Heart right ventricle (tissue), 16 donors: ENCODE data around the gene RFC2. TPM values are rescaled to one million over a fixed set of nuclear protein-coding genes. Genes with fewer than 3 reads are reported as not detected.

ENCODE experiments used
- ATAC-seq, 8 donors: fragments of 200-7000 bp; cut with Tn5 transposase; one replicate each; pipeline ENCODE4 v1.9.1; 2020; ENCODE audit warnings: mild to moderate bottlenecking in 8 of 8, moderate library complexity in 8 of 8, moderate number of reproducible peaks in 1 of 8
- DNase-seq, 2 donors: peaks; one replicate each; pipeline ENCODE4 v3.0.0-alpha.2; 2020
- H3K27ac ChIP-seq, 10 donors: fragments of 200-600 bp; sonication (generic) in 2 of 10; one replicate each; pipeline versions ENCODE4 v1.5.0 to v1.8.0; 2020 to 2022; ENCODE audit warnings: mild to moderate bottlenecking in 3 of 10
- H3K27me3 ChIP-seq, 7 donors: fragments of 200-600 bp; one replicate each; pipeline ENCODE4 v1.8.0; 2021 to 2022; ENCODE audit warnings: mild to moderate bottlenecking in 2 of 7
- H3K36me3 ChIP-seq, 9 donors: fragments of 200-600 bp; sonication (generic) in 1 of 9; one replicate each; pipeline versions ENCODE4 v1.5.0 to v1.8.0; 2020 to 2022; ENCODE audit warnings: mild to moderate bottlenecking in 2 of 9
- H3K4me1 ChIP-seq, 9 donors: fragments of 200-600 bp; sonication (generic) in 1 of 9; one replicate each; pipeline versions ENCODE4 v1.5.0 to v1.8.0; 2020 to 2022; ENCODE audit warnings: mild to moderate bottlenecking in 4 of 9
- H3K4me3 ChIP-seq, 10 donors: fragments of 200-600 bp; sonication (generic) in 2 of 10; one replicate each; pipeline versions ENCODE4 v1.5.0 to v1.8.0; 2020 to 2022; ENCODE audit warnings: mild to moderate bottlenecking in 7 of 10, moderate library complexity in 2 of 10
- H3K9me3 ChIP-seq, 11 donors: fragments of 200-600 bp in 10 of 11; sonication (generic) in 2 of 11; one replicate each; pipeline versions ENCODE4 v1.5.0 to v1.8.0; 2013 to 2022; ENCODE audit warnings: mild to moderate bottlenecking in 2 of 11, control low read depth in 1 of 11, moderate library complexity in 1 of 11
- WGBS, 2 donors: extraction: QIAGEN DNeasy Blood & Tissue Kit; methylation state at CpG; one replicate each; pipeline ENCODE4 v1.1.7; 2013; ENCODE audit warnings: inconsistent platforms in 1 of 2; 5-methylcytosine and 5-hydroxymethylcytosine counted together
- intact Hi-C, 10 donors: fragments of 100-400 bp; cut with DNase I; formaldehyde crosslinking; loops; one replicate each; pipeline versions ENCODE4 v1.11.1 to v1.14.2; 2022
- polyA plus RNA-seq, 2 donors: library from polyadenylated mRNA; stranded (reverse); fragments of 200-250 nt; gene quantifications; one replicate each; pipeline ENCODE4 v1.2.3, GENCODE V29; 2013
- total RNA-seq, 10 donors: library from RNA; stranded (reverse); fragmentation: NEBNext Ultra II Directional in 3 of 10; extraction: Animal tissue kit (Norgen Biotek cat#: 25700) in 3 of 10; gene quantifications; one replicate each; pipeline versions ENCODE4 v1.2.1 to v1.2.4, GENCODE V29; 2021 to 2023
- TF ChIP-seq, protein P1 (sequence below), 9 donors: fragments of 200-600 bp; sonication (generic) in 2 of 9; IDR thresholded peaks; one replicate each; pipeline versions ENCODE4 v1.5.0 to v1.8.0; 2021 to 2022; ENCODE audit warnings: antibody characterized with exemption in 9 of 9, mild to moderate bottlenecking in 5 of 9, moderate library complexity in 1 of 9
- donor health status: Arrhythmogenic right ventricular cardiomyopathy.
- donor health status: ischemic (EF 13 %, LVEDD 7.1; RV severe dilation, severe dysfunction).
- donor health status: healthy with polysubstance abuse.
- donor health status: DM: no; HTN: yes; CAD: no.
- donor health status: DM: no; HTN: no; CAD: no.
- donor health status: ischemic (EF 25% LVEDD 6.9; RV normal size, moderate dysfunction).
- donor health status: ischemic (EF 25% LVEDD 5.7; RV mildly dilated, moderate dysfunction).
- donor health status: healthy.
- donor health status: DM: yes; HTN: yes; CAD: no.
- donor health status: Ischemic cardiomyopathy.
- donor health status: ischemic (EF 35%, LVEDD 5.7; RV mildly dilated, moderate dysfunction).
- donor health status: nonischemic (EF 11% LVEDD 7.7; RV severe dilation, severe dysfunction).
- donor health status: DM: yes; HTN: yes; CAD: no.
- donor health status: PGD.
- donor health status: ischemic (EF 29% LVEDD 5.4; RV normal size, mild dysfunction).
- donor health status: nonischemic (EF 23%, LVEDD 6.1; RV moderate dilation, normal function).

The RFC2 gene
- total and polyA plus RNA-seq, 12 donors: 7.0 to 18.5 (median 10.7) TPM

DNA sequence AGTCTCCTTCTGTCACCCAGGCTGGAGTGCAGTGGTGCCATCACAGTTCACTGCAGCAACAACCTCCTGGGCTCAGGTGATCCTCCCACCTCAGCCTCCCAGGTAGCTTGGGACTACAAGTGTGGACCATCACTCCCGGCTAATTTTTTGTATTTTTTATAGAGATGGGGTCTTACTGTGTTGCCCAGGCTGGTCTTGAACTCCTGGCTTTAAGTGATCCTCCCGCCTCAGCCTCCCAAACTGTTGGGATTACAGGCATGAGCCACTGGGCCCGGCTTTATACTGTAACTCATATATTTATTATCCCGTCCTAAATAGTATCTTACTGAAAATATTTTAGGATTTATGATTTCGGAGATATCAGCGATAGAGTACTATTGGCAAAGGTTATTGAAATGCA lies 69.2 kb downstream of the RFC2 start:
- Histone ChIP-seq H3K27ac (peak overlapping the region in 6 of 10 donors; percentile 7 to 54 (median 32)), H3K36me3 (peaks cover 0 to 59% (median 21%) of the 10 kb centered on the region in 9 donors), H3K4me1 (peaks cover 19 to 94% (median 84%) of the 10 kb centered on the region in 9 donors), H3K9me3 (no peaks in the 10 kb centered on the region), H3K27me3 (no peaks in the 10 kb centered on the region), H3K4me3 (no peak overlapping the region)
- intact Hi-C loops: loop anchor here in 2 of 10 donors (5.0 to 10.0 kb wide), 2 partner anchors 103 to 320 kb away; partner anchors contain the start of genes LIMK1 (in 1 of the 2) and TMEM270 (in 1 of the 2)
- TF ChIP-seq, protein P1, sequence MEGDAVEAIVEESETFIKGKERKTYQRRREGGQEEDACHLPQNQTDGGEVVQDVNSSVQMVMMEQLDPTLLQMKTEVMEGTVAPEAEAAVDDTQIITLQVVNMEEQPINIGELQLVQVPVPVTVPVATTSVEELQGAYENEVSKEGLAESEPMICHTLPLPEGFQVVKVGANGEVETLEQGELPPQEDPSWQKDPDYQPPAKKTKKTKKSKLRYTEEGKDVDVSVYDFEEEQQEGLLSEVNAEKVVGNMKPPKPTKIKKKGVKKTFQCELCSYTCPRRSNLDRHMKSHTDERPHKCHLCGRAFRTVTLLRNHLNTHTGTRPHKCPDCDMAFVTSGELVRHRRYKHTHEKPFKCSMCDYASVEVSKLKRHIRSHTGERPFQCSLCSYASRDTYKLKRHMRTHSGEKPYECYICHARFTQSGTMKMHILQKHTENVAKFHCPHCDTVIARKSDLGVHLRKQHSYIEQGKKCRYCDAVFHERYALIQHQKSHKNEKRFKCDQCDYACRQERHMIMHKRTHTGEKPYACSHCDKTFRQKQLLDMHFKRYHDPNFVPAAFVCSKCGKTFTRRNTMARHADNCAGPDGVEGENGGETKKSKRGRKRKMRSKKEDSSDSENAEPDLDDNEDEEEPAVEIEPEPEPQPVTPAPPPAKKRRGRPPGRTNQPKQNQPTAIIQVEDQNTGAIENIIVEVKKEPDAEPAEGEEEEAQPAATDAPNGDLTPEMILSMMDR (IDR thresholded peaks at IDR 0.05): no peak
- DNase-seq (no peak), ATAC-seq (no peak)
- 85 to 86% methylated on average over 6 of the region's 6 CpGs for WGBS, 2 donors

DNA sequence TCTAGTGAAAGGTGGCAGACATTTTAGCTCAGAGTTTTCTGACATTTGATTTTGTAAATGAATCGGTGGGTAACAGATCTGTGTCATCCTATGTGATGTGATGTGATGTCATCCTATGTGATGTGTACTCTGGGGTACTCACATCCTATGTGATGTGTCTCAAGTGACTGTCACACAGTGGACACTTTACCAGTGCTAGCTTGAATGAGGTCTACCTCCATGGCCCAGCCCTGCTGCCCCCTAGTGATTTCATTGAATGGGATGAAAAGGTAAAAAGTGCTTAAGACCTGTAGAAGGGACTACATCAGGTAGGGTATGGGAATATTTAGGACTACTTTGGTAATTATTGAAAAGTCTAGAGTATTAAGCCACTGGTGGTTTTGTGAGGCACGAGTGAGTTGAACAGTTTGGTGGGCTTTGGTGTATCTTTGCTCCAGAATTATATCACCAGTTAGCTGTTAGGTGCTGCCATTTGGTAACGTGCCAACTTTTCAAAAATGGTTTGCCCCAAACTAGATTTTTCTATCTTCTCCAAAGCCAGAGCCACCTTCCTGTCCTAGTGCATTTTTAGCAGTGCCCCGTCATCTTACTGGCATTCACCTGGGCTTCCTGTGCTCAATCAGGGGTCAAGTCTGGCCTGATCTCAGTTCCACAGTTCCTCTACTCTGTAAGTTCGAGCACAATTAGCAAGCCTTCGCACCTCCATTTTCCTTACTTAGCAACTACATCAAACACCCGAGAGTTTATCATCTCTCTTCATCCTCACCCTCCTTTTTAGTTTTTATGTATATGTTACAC lies 70.3 kb downstream of the RFC2 start:
- intact Hi-C loops: loop anchor here in 2 of 10 donors (5.0 to 10.0 kb wide), 2 partner anchors 97 to 319 kb away; partner anchors contain the start of gene TMEM270 (in 1 of the 2)
- 53 to 54% methylated on average over 7 of the region's 7 CpGs for WGBS, 2 donors
- H3K4me3 ChIP-seq: no peak overlapping the region
- no peaks in the 10 kb centered on the region for H3K27me3 ChIP-seq
- H3K9me3 ChIP-seq: no peaks in the 10 kb centered on the region
- DNase-seq: no peak
- H3K27ac ChIP-seq: peak overlapping the region in 2 of 10 donors; percentile 30 to 54
- ATAC-seq: peak in 2 of 8 donors; percentile 14 to 41
- peaks cover 0 to 59% (median 9%) of the 10 kb centered on the region in 9 donors for H3K36me3 ChIP-seq
- TF ChIP-seq, protein P1 (IDR thresholded peaks at IDR 0.05): peak in 5 of 9 donors; percentile 13 to 23 (median 20)
- H3K4me1 ChIP-seq: peaks cover 19 to 100% (median 95%) of the 10 kb centered on the region in 9 donors

DNA sequence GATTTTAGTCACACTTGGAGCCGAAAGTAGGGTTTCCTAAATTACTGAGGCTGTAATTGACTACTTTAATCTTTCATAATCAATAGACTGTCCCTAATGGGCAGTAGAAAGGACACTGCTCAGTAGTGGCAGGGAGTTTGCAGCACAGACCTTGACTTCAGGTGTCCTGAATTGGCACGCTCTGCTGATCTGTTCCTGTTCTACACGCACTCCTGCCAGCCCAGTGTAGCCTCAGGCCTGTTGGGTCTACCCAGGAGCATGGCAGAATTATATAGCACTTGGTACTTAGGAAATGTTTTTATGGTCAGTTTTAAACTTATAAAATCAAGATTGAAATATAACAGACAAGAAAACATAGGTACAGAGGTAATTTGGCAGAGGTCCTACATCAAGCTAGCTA lies 71.1 kb downstream of the RFC2 start:
- H3K9me3 ChIP-seq: no peaks in the 10 kb centered on the region
- DNase-seq (no peak), ATAC-seq (no peak)
- H3K4me1 ChIP-seq: peaks cover 22 to 100% (median 97%) of the 10 kb centered on the region in 9 donors
- H3K27me3 ChIP-seq: no peaks in the 10 kb centered on the region
- TF ChIP-seq, protein P1 (IDR thresholded peaks at IDR 0.05): no peak
- H3K27ac ChIP-seq: peak overlapping the region in 3 of 10 donors; percentile 16 to 30 (median 24)
- H3K4me3 ChIP-seq: no peak overlapping the region
- peaks cover 0 to 59% (median 2%) of the 10 kb centered on the region in 9 donors for H3K36me3 ChIP-seq
- intact Hi-C loops: loop anchor here in 2 of 10 donors (5.0 to 10.0 kb wide), 2 partner anchors 96 to 318 kb away; partner anchors contain the start of gene TMEM270 (in 1 of the 2)
- WGBS, 2 donors: 50 to 51% methylated on average over 3 of the region's 3 CpGs

DNA sequence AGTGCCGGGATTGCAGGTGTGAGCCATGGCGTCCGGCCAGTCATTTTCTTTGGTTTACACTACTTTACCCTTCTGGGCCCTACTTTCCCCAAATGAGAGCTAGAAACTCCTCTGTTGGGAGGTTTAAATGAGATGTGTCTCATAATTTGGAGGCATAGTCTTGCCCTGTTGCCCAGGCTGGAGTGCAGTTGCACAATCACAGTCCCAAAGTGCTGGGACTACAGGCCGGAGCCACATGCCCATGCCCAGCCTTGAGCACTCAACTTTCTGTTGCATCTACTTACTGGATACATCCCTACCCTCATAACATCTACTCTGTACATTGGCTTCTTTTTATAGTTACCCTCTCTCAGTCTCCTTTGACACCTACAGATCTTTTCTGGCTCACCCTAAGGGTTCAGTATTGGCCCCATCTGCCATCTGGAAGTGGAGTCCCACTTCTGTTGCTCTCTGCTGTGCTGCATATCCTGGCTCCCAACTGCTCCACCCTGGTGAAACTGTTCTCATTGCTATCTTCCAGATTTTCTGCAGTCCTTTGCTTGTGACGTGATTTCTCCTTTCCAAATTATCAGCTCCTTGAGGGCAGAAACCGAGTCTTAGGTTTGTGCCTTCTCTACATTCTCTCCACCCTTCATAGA lies 71.6 kb downstream of the RFC2 start:
- no peak overlapping the region for H3K4me3 ChIP-seq
- H3K27me3 ChIP-seq: no peaks in the 10 kb centered on the region
- intact Hi-C loops: loop anchor here in 2 of 10 donors (5.0 to 10.0 kb wide), 2 partner anchors 95 to 318 kb away; partner anchors contain the start of gene TMEM270 (in 1 of the 2)
- TF ChIP-seq, protein P1 (IDR thresholded peaks at IDR 0.05): no peak
- DNase-seq: no peak
- H3K4me1 ChIP-seq: peaks cover 27 to 100% (median 97%) of the 10 kb centered on the region in 9 donors
- no peaks in the 10 kb centered on the region for H3K9me3 ChIP-seq
- peak in 1 of 8 donors; percentile 25 for ATAC-seq
- WGBS, 2 donors: 70 to 73% methylated on average over 6 of the region's 6 CpGs
- H3K36me3 ChIP-seq: peaks cover 0 to 59% (median 0%) of the 10 kb centered on the region in 9 donors
- H3K27ac ChIP-seq: peak overlapping the region in 3 of 10 donors; percentile 16 to 30 (median 24)
